ENCODE results near the gene TSPAN4. TPM values are rescaled to one million over a fixed set of nuclear protein-coding genes. Genes with fewer than 3 reads are reported as not detected.

Gene TSPAN4
- total RNA-seq, 1 donor from 2014 or later = 77.9 TPM

GRCh38 chr11:815675-816432, 26.8 kb upstream of the TSPAN4 start:
- no peak for DNase-seq (ENCODE audit: low read depth)
- no peak overlapping the region for H3K4me3 ChIP-seq (ENCODE audit: low read depth, low read length)
- no peaks in the 10 kb centered on the region for H3K27me3 ChIP-seq (ENCODE audit: control insufficient read depth, insufficient read depth, low read length)
- no peak for TF ChIP-seq CTCF (IDR thresholded peaks at IDR 0.05; ENCODE audit: insufficient read depth, low read length, poor library complexity, severe bottlenecking)
- peaks cover 8% of the 10 kb centered on the region for H3K36me3 ChIP-seq (ENCODE audit: control insufficient read depth, insufficient read depth, low read length)

- no peaks in the 10 kb centered on the region for H3K27me3 ChIP-seq (ENCODE audit: control insufficient read depth, insufficient read depth, low read length)
- H3K36me3 ChIP-seq (ENCODE audit: control insufficient read depth, insufficient read depth, low read length) = peaks cover 8% of the 10 kb centered on the region
- H3K4me3 ChIP-seq (ENCODE audit: low read depth, low read length) = no peak overlapping the region
- no peak for TF ChIP-seq CTCF (IDR thresholded peaks at IDR 0.05; ENCODE audit: insufficient read depth, low read length, poor library complexity, severe bottlenecking)
- no peak for DNase-seq (ENCODE audit: low read depth)
These were observed 26.2 kb upstream of the TSPAN4 start for GRCh38 chr11:816433-816779.

GRCh38 chr11:818396-819128, 24.1 kb upstream of the TSPAN4 start, which contains the start of gene PNPLA2:
TSS of gene PNPLA2 (plus strand) at chr11:818914. CDS start at chr11:819719, 805 bp downstream.
- no peak for DNase-seq (ENCODE audit: low read depth)
- H3K27me3 ChIP-seq (ENCODE audit: control insufficient read depth, insufficient read depth, low read length) = no peaks in the 10 kb centered on the region
- H3K4me3 ChIP-seq (ENCODE audit: low read depth, low read length) = peak within 1 kb of the TSS; percentile 85
- H3K36me3 ChIP-seq (ENCODE audit: control insufficient read depth, insufficient read depth, low read length) = peaks cover 3% of the 10 kb centered on the region
- TF ChIP-seq CTCF (IDR thresholded peaks at IDR 0.05; ENCODE audit: insufficient read depth, low read length, poor library complexity, severe bottlenecking) = no peak

GRCh38 chr11:819129-819931, 23.3 kb upstream of the TSPAN4 start:
- no peaks in the 10 kb centered on the region for H3K27me3 ChIP-seq (ENCODE audit: control insufficient read depth, insufficient read depth, low read length)
- DNase-seq (ENCODE audit: low read depth) = no peak
- H3K4me3 ChIP-seq (ENCODE audit: low read depth, low read length) = peak overlapping the region; percentile 85
- TF ChIP-seq CTCF (IDR thresholded peaks at IDR 0.05; ENCODE audit: insufficient read depth, low read length, poor library complexity, severe bottlenecking) = no peak
- H3K36me3 ChIP-seq (ENCODE audit: control insufficient read depth, insufficient read depth, low read length) = peaks cover 3% of the 10 kb centered on the region

- no peak for DNase-seq (ENCODE audit: low read depth)
- peaks cover 3% of the 10 kb centered on the region for H3K36me3 ChIP-seq (ENCODE audit: control insufficient read depth, insufficient read depth, low read length)
- H3K4me3 ChIP-seq (ENCODE audit: low read depth, low read length) = peak overlapping the region; percentile 85
- no peak for TF ChIP-seq CTCF (IDR thresholded peaks at IDR 0.05; ENCODE audit: insufficient read depth, low read length, poor library complexity, severe bottlenecking)
- H3K27me3 ChIP-seq (ENCODE audit: control insufficient read depth, insufficient read depth, low read length) = no peaks in the 10 kb centered on the region
These were observed 22.6 kb upstream of the TSPAN4 start for GRCh38 chr11:819943-820649.
